ENCODE results near the gene MSANTD1. TPM values are rescaled to one million over a fixed set of nuclear protein-coding genes. Genes with fewer than 3 reads are reported as not detected.

Gene MSANTD1
- polyA plus RNA-seq, 1 experiment: 0.10 TPM

DNA sequence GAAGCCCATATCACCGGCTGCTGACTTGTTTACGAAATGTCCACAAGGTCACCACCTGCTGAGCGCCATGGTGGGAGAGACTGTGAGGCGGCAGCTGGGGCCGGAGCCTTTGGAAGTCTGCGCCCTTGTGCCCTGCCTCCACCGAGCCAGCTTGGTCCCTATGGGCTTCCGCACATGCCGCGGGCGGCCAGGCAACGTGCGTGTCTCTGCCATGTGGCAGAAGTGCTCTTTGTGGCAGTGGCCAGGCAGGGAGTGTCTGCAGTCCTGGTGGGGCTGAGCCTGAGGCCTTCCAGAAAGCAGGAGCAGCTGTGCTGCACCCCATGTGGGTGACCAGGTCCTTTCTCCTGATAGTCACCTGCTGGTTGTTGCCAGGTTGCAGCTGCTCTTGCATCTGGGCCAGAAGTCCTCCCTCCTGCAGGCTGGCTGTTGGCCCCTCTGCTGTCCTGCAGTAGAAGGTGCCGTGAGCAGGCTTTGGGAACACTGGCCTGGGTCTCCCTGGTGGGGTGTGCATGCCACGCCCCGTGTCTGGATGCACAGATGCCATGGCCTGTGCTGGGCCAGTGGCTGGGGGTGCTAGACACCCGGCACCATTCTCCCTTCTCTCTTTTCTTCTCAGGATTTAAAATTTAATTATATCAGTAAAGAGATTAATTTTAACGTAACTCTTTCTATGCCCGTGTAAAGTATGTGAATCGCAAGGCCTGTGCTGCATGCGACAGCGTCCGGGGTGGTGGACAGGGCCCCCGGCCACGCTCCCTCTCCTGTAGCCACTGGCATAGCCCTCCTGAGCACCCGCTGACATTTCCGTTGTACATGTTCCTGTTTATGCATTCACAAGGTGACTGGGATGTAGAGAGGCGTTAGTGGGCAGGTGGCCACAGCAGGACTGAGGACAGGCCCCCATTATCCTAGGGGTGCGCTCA, 8.7 kb upstream of the MSANTD1 start:
- TF ChIP-seq, protein P1, sequence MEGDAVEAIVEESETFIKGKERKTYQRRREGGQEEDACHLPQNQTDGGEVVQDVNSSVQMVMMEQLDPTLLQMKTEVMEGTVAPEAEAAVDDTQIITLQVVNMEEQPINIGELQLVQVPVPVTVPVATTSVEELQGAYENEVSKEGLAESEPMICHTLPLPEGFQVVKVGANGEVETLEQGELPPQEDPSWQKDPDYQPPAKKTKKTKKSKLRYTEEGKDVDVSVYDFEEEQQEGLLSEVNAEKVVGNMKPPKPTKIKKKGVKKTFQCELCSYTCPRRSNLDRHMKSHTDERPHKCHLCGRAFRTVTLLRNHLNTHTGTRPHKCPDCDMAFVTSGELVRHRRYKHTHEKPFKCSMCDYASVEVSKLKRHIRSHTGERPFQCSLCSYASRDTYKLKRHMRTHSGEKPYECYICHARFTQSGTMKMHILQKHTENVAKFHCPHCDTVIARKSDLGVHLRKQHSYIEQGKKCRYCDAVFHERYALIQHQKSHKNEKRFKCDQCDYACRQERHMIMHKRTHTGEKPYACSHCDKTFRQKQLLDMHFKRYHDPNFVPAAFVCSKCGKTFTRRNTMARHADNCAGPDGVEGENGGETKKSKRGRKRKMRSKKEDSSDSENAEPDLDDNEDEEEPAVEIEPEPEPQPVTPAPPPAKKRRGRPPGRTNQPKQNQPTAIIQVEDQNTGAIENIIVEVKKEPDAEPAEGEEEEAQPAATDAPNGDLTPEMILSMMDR (IDR thresholded peaks at IDR 0.05; ENCODE audit: insufficient read depth, low read depth, low read length): no peak
- no peak for DNase-seq (ENCODE audit: low read depth)
- ChIA-PET POLR2A (no interaction called here), CTCF (no interaction called here)
- Histone ChIP-seq H3K36me3 (ENCODE audit: control insufficient read depth, insufficient read depth, low read length) (peaks cover 18% of the 10 kb centered on the region), H3K27me3 (ENCODE audit: control insufficient read depth, insufficient read depth, low read length) (no peaks in the 10 kb centered on the region), H3K4me3 (ENCODE audit: low read depth, low read length) (no peak overlapping the region)

DNA sequence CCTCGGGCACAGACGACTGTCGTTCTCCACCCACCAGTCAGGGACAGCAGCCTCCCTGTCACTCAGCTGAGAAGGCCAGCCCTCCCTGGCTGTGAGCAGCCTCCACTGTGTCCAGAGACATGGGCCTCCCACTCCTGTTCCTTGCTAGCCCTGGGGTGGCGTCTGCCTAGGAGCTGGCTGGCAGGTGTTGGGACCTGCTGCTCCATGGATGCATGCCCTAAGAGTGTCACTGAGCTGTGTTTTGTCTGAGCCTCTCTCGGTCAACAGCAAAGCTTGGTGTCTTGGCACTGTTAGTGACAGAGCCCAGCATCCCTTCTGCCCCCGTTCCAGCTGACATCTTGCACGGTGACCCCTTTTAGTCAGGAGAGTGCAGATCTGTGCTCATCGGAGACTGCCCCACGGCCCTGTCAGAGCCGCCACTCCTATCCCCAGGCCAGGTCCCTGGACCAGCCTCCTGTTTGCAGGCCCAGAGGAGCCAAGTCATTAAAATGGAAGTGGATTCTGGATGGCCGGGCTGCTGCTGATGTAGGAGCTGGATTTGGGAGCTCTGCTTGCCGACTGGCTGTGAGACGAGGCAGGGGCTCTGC, 7.9 kb upstream of the MSANTD1 start:
- no peak for DNase-seq (ENCODE audit: low read depth)
- CTCF ChIA-PET: interaction anchor here (0.9 to 1.1 kb wide), 2 partner anchors 13 to 202 kb away, joined by 3 read pairs; no protein-coding TSS in a partner anchor
- TF ChIP-seq, protein P1 (IDR thresholded peaks at IDR 0.05; ENCODE audit: insufficient read depth, low read depth, low read length): no peak
- Histone ChIP-seq H3K36me3 (ENCODE audit: control insufficient read depth, insufficient read depth, low read length) (peaks cover 18% of the 10 kb centered on the region), H3K27me3 (ENCODE audit: control insufficient read depth, insufficient read depth, low read length) (no peaks in the 10 kb centered on the region), H3K4me3 (ENCODE audit: low read depth, low read length) (no peak overlapping the region)
- POLR2A ChIA-PET: no interaction called here

DNA sequence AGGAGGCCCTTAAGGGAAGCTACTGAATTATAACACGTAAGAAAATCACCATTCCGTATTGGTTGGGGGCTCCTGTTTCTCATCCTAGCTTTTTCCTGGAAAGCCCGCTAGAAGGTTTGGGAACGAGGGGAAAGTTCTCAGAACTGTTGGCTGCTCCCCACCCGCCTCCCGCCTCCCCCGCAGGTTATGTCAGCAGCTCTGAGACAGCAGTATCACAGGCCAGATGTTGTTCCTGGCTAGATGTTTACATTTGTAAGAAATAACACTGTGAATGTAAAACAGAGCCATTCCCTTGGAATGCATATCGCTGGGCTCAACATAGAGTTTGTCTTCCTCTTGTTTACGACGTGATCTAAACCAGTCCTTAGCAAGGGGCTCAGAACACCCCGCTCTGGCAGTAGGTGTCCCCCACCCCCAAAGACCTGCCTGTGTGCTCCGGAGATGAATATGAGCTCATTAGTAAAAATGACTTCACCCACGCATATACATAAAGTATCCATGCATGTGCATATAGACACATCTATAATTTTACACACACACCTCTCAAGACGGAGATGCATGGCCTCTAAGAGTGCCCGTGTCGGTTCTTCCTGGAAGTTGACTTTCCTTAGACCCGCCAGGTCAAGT, 6.9 kb upstream of the MSANTD1 start:
- TF ChIP-seq, protein P1 (IDR thresholded peaks at IDR 0.05; ENCODE audit: insufficient read depth, low read depth, low read length): no peak
- ChIA-PET POLR2A (no interaction called here), CTCF (interaction anchor here (0.9 to 1.1 kb wide), 2 partner anchors 14 to 201 kb away, joined by 3 read pairs; no protein-coding TSS in a partner anchor)
- Histone ChIP-seq H3K36me3 (ENCODE audit: control insufficient read depth, insufficient read depth, low read length) (peaks cover 16% of the 10 kb centered on the region), H3K27me3 (ENCODE audit: control insufficient read depth, insufficient read depth, low read length) (no peaks in the 10 kb centered on the region), H3K4me3 (ENCODE audit: low read depth, low read length) (no peak overlapping the region)
- DNase-seq (ENCODE audit: low read depth): peak; percentile 20

DNA sequence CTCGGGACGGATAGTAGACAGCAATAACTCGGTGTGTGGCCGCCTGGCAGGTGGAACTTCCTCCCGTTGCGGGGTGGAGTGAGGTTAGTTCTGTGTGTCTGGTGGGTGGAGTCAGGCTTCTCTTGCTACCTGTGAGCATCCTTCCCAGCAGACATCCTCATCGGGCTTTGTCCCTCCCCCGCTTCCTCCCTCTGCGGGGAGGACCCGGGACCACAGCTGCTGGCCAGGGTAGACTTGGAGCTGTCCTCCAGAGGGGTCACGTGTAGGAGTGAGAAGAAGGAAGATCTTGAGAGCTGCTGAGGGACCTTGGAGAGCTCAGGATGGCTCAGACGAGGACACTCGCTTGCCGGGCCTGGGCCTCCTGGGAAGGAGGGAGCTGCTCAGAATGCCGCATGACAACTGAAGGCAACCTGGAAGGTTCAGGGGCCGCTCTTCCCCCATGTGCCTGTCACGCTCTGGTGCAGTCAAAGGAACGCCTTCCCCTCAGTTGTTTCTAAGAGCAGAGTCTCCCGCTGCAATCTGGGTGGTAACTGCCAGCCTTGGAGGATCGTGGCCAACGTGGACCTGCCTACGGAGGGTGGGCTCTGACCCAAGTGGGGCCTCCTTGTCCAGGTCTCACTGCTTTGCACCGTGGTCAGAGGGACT, 5.7 kb upstream of the MSANTD1 start:
- Histone ChIP-seq H3K36me3 (ENCODE audit: control insufficient read depth, insufficient read depth, low read length) (peaks cover 15% of the 10 kb centered on the region), H3K4me3 (ENCODE audit: low read depth, low read length) (no peak overlapping the region), H3K27me3 (ENCODE audit: control insufficient read depth, insufficient read depth, low read length) (no peaks in the 10 kb centered on the region)
- ChIA-PET POLR2A (no interaction called here), CTCF (interaction anchor here (0.5 to 1.2 kb wide), 3 partner anchors 8 to 74 kb away, joined by 3 to 6 read pairs (median 3); no protein-coding TSS in a partner anchor)
- DNase-seq (ENCODE audit: low read depth): no peak
- TF ChIP-seq, protein P1 (IDR thresholded peaks at IDR 0.05; ENCODE audit: insufficient read depth, low read depth, low read length): no peak

All from BJ (cell line).